ENCODE measurements around the gene MSTO1. TPM values are rescaled to one million over a fixed set of nuclear protein-coding genes. Genes with fewer than 3 reads are reported as not detected.

MSTO1 gene
- polyA plus RNA-seq, 1 donor: 34.6 TPM

Other genes with a start within 250 kb of the MSTO1 start
- 27.4 TPM for gene ASH1L, start 47.4 kb upstream of the MSTO1 start, polyA plus RNA-seq (ENCODE audit: insufficient read length)
- 56.5 TPM for gene YY1AP1, start 78.6 kb downstream of the MSTO1 start, polyA plus RNA-seq (ENCODE audit: insufficient read length)
- gene DAP3, start 78.9 kb downstream of the MSTO1 start, polyA plus RNA-seq (ENCODE audit: insufficient read length): 136 TPM
- 35.8 TPM for gene GON4L, start 247.0 kb downstream of the MSTO1 start, polyA plus RNA-seq (ENCODE audit: insufficient read length)
- gene SYT11, start 249.3 kb downstream of the MSTO1 start, polyA plus RNA-seq (ENCODE audit: insufficient read length): 12.9 TPM